IMR-90 (cell line): ENCODE results near the gene MTFR1L.

Experiments
- CTCF ChIP-seq: conservative IDR thresholded peaks from 2 replicates; pipeline ENCODE4 v1.5.1; 2012; ENCODE audit warnings: mild to moderate bottlenecking, low read depth, low read length, improper control_type of control experiment
- FOS ChIP-seq: fragments of 150-350 bp; IDR thresholded peaks from 2 replicates; pipeline ENCODE4 v1.6.1; 2016; ENCODE audit warnings: low read depth, low read length
- MAFK ChIP-seq: IDR thresholded peaks from 2 replicates; pipeline ENCODE4 v1.6.1; 2012; ENCODE audit warnings: low read depth, low read length, improper control_type of control experiment
- MAZ ChIP-seq: IDR thresholded peaks from 2 replicates; pipeline ENCODE4 v1.6.1; 2012; ENCODE audit warnings: low read depth, mild to moderate bottlenecking, low read length, improper control_type of control experiment, moderate library complexity, borderline replicate concordance
- MXI1 ChIP-seq: IDR thresholded peaks from 2 replicates; pipeline ENCODE4 v1.6.1; 2012; ENCODE audit warnings: low read depth, mild to moderate bottlenecking, low read length, moderate library complexity, borderline replicate concordance
- POLR2A ChIP-seq: IDR thresholded peaks from 2 replicates; pipeline ENCODE4 v1.6.1; 2012; ENCODE audit warnings: mild to moderate bottlenecking, low read depth, low read length
- RAD21 ChIP-seq: IDR thresholded peaks from 2 replicates; pipeline ENCODE4 v1.6.1; 2012; ENCODE audit warnings: low read length, improper control_type of control experiment

GRCh38 chr1:25844536-25845337 lies 25.0 kb downstream of the MTFR1L start:
- no peak for TF ChIP-seq CTCF
- TF ChIP-seq MXI1, result no peak
- no peak for TF ChIP-seq POLR2A
- TF ChIP-seq RAD21, result no peak
- TF ChIP-seq MAZ, result no peak
- no peak for TF ChIP-seq FOS
- no peak for TF ChIP-seq MAFK
